Mucosa of descending colon (tissue), 3 donors: Measurements from ENCODE around the gene PTPRE. TPM values are rescaled to one million over a fixed set of nuclear protein-coding genes. Genes with fewer than 3 reads are reported as not detected.
A peak's percentile ranks its signal among the peaks of the same experiment; 100 is the strongest.

Experiments
- ATAC-seq: fragments of 200-7000 bp; cut with Tn5 transposase; one replicate; pipeline ENCODE4 v1.9.1; 2020; ENCODE audit warnings: mild to moderate bottlenecking, moderate library complexity
- DNase-seq, 3 donors: peaks; one replicate each; pipeline ENCODE4 v3.0.0-alpha.2; 2020
- H3K36me3 ChIP-seq: fragments of 200-600 bp; one replicate; pipeline ENCODE4 v1.8.0; 2021; ENCODE audit warnings: low read depth, mild to moderate bottlenecking
- H3K4me1 ChIP-seq: fragments of 200-600 bp; one replicate; pipeline ENCODE4 v1.8.0; 2021; ENCODE audit warnings: low read depth, mild to moderate bottlenecking
- H3K4me3 ChIP-seq: fragments of 200-600 bp; one replicate; pipeline ENCODE4 v1.8.0; 2021; ENCODE audit warnings: mild to moderate bottlenecking
- H3K9me3 ChIP-seq: fragments of 200-600 bp; one replicate; pipeline ENCODE4 v1.8.0; 2021; ENCODE audit warnings: mild to moderate bottlenecking
- intact Hi-C, 2 donors: fragments of 100-400 bp; cut with DNase I in 1 of 2; cut with micrococcal nuclease in 1 of 2; formaldehyde crosslinking; loops; one replicate each; pipeline versions ENCODE4 v1.11.0 to v1.11.1; 2022; cut with DNase I, micrococcal nuclease
- total RNA-seq, 3 donors: library from RNA; stranded (reverse); fragmentation: NEBNext Ultra II Directional in 2 of 3; extraction: Animal tissue kit (Norgen Biotek cat#: 25700) in 2 of 3; gene quantifications; one replicate each; pipeline versions ENCODE4 v1.2.1 to v1.2.4, GENCODE V29; 2021 to 2023
- TF ChIP-seq, protein P1 (sequence below): fragments of 200-600 bp; IDR thresholded peaks from one replicate; pipeline ENCODE4 v1.8.0; 2022; ENCODE audit warnings: antibody characterized with exemption, mild to moderate bottlenecking
- donor health status: DM: no; HTN: no; CAD: no; lungs with moderate emphysema.
- donor health status: DM: no; HTN: no; CAD: no.
- donor health status: DM: no; HTN: yes; CAD: no.

PTPRE gene
- total RNA-seq, 3 donors from 2014 or later: 28.8 to 33.6 (median 32.5) TPM

DNA sequence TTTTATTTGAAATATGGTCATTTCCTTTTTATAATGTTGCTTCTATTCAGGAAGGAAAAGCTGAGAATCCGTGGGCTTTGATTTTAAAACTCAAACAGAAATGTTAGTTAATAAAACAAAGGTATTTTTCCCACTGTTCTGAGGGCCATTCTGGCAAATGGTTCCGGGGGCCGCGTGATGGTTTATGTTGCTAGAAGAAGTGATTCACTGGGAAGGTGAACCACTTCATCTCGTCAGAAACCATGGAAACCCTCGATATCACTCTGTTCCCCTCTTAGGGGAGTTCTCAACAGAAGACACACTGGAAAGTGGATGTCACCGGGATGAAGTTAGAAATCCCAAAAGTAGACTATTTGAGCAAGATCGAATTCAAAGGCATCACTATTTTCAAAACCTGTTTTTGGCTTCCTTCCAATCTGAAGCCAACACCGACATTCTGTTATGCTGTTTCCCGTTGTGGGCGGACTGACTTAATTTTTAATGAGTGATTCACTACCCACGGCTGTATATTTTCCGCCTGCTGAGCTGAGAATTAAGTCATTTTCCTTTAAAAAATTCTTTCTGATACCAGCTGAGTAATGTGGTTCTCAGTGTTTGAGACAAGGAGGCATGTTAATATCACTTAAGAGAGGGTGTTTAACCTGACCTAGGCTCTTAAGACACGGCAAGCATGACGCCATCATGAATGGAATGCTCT lies 84.1 kb downstream of the PTPRE start:
- Histone ChIP-seq H3K36me3 (no peaks in the 10 kb centered on the region), H3K9me3 (no peaks in the 10 kb centered on the region), H3K4me1 (no peaks in the 10 kb centered on the region), H3K4me3 (no peak overlapping the region)
- intact Hi-C loops: no loop called here
- DNase-seq (no peak), ATAC-seq (peak; percentile 36)
- TF ChIP-seq, protein P1, sequence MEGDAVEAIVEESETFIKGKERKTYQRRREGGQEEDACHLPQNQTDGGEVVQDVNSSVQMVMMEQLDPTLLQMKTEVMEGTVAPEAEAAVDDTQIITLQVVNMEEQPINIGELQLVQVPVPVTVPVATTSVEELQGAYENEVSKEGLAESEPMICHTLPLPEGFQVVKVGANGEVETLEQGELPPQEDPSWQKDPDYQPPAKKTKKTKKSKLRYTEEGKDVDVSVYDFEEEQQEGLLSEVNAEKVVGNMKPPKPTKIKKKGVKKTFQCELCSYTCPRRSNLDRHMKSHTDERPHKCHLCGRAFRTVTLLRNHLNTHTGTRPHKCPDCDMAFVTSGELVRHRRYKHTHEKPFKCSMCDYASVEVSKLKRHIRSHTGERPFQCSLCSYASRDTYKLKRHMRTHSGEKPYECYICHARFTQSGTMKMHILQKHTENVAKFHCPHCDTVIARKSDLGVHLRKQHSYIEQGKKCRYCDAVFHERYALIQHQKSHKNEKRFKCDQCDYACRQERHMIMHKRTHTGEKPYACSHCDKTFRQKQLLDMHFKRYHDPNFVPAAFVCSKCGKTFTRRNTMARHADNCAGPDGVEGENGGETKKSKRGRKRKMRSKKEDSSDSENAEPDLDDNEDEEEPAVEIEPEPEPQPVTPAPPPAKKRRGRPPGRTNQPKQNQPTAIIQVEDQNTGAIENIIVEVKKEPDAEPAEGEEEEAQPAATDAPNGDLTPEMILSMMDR: no peak

DNA sequence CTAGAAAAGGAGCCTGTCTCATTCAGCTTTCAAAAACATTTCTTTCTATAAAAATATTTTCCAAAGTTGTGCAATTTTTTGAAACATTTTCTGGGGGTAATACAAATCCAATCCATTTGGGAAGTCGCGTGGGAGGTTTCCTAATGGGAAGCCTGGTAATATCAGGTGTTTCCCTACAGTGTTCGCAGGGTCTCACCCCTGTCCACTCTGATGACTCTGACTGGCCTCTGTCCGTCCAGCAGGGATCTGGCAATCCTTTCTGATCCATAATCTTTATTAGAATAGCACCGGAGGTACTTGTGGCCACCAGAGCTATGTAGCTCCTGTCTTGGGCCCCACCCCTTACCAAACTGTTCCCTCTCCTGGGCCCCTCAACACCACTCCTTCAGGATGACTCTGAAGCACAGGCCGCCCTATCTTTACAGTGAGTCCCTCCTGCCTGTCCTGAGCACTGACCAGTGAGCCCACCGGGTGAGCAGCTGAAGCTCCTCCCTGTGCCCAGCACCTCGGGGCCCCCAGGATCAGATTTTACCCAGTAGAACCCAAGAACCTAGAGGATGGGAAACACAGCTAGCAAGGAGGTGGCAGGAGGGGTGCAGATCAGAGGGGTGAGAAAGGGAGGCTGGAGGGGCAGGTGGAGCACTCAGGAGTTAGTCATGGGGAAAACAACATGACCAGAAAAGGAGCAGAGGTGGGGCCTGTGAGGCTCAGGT lies 84.8 kb downstream of the PTPRE start:
- no peak for DNase-seq
- Histone ChIP-seq H3K4me3 (no peak overlapping the region), H3K9me3 (no peaks in the 10 kb centered on the region), H3K36me3 (no peaks in the 10 kb centered on the region), H3K4me1 (no peaks in the 10 kb centered on the region)
- intact Hi-C loops: no loop called here
- TF ChIP-seq, protein P1: no peak
- no peak for ATAC-seq

DNA sequence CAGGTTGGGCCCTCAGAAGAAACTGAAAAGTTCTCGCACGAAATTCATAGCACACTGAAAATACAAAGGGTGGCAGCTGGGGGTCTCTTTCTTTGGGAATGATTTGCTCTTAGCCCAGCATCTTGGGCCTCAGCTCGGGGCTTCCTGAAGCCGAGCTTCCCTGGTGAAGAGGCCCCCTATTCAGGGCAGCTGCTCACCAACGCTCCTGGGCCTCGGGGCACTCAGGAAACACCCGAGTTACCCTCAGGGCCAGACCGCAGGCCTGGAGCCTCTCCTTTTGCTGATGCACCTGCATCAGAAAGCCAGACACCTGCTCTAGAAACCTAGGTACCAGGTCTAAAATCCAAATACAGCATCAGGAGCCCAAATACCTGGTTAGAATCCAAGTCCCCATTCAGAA lies 85.5 kb downstream of the PTPRE start:
- Histone ChIP-seq H3K9me3 (no peaks in the 10 kb centered on the region), H3K4me1 (no peaks in the 10 kb centered on the region), H3K36me3 (no peaks in the 10 kb centered on the region), H3K4me3 (no peak overlapping the region)
- intact Hi-C loops: no loop called here
- TF ChIP-seq, protein P1: no peak
- no peak for DNase-seq
- no peak for ATAC-seq

DNA sequence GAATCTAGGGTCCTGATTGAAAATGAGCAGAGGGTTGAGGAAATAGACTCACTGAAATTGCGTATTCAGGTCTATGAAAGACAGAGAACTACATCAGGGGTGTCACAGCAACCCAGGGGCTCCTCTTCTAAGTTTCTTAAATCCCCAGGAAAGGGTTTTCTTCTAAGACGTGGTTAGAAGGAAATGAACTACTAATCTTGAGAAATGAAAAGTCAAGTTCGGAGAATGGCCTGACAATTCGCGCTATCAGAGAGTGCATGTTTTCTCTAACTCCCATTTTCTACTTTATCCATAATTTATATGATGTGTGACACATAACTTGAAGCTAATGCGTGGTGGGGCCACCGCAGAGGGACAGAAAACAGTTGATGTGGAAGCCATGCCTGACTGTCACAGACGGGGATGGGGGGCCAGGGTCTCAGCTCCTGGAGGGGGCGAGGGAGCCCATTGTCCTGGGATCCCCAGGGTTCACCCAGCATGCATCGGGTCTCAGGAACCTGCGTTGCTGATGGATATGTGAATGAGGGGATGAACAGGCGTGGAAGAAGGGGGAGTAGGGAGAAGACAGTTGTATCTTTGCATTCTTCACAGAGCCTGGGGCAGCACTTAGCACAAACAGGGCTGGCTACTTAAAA lies 86.3 kb downstream of the PTPRE start:
- DNase-seq (no peak), ATAC-seq (no peak)
- intact Hi-C loops: no loop called here
- no peaks in the 10 kb centered on the region for H3K9me3 ChIP-seq
- TF ChIP-seq, protein P1: no peak
- H3K4me1 ChIP-seq: no peaks in the 10 kb centered on the region
- H3K36me3 ChIP-seq: no peaks in the 10 kb centered on the region
- no peak overlapping the region for H3K4me3 ChIP-seq

DNA sequence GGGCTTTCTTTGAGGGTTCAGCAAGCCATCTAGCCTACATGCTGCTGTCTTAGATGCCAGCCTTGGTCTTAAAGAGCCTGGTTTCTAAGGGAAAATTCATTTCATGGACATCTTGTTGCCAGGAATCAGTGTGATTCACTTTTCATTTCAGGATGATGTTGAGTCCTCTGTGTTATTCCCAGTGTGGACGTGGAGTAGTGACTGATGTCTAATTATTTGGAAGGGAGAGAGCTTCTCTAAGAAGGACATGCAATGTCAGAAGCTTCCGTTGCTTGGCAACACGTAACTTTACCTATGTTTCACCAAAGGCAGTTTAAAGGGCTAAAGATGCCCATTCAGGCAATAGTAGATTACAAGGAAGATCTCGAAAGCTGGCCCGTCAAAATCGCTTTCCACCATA lies 89.0 kb downstream of the PTPRE start:
- H3K36me3 ChIP-seq: no peaks in the 10 kb centered on the region
- intact Hi-C loops: no loop called here
- no peaks in the 10 kb centered on the region for H3K9me3 ChIP-seq
- TF ChIP-seq, protein P1: no peak
- no peak for ATAC-seq
- DNase-seq: no peak
- no peaks in the 10 kb centered on the region for H3K4me1 ChIP-seq
- H3K4me3 ChIP-seq: no peak overlapping the region
